Measurements from ENCODE around the gene MYO18A.

Gene MYO18A

GRCh38 chr17:29115961-29116803 is 64.0 kb downstream of the MYO18A start:
- peak in 1 of 2 donors; percentile 58 for DNase-seq (ENCODE audit: low spot score in 2 of 2)
- Mint-ChIP-seq H3K27ac (no peak overlapping the region), H3K36me3 (peaks cover 65% of the 10 kb centered on the region), H3K4me3 (no peak overlapping the region), H3K9me3 (no peaks in the 10 kb centered on the region), H3K4me1 (peaks cover 13% of the 10 kb centered on the region)
- ATAC-seq = peak; percentile 32

GRCh38 chr17:29115435-29115834 is 64.8 kb downstream of the MYO18A start:
- H3K4me1 Mint-ChIP-seq = peaks cover 13% of the 10 kb centered on the region
- no peak overlapping the region for H3K4me3 Mint-ChIP-seq
- ATAC-seq (no peak), DNase-seq (ENCODE audit: low spot score in 2 of 2) (no peak)
- H3K27ac Mint-ChIP-seq = peak overlapping the region; percentile 59
- no peaks in the 10 kb centered on the region for H3K9me3 Mint-ChIP-seq
- H3K36me3 Mint-ChIP-seq = peaks cover 62% of the 10 kb centered on the region

DNA sequence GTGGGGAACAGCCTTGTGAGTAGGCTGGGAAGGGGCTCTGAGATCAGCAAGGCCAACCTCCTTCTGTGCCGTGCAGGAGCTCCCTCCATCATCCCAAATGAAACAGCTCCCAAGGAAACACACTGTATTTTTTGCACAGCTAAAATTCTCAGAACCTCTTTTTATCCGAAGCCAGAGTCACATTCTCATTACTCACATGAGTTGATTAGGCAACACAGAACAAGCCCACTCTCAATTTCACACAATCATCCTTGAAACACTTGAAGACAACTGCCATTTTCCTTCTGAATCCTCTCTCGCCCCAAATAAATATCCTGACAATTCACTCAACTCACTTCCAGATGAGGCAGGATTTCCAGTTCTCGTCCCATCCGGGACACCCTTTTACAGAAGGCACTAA is 66.1 kb downstream of the MYO18A start:
- DNase-seq (ENCODE audit: low spot score in 2 of 2) = no peak
- no peak for ATAC-seq
- H3K36me3 Mint-ChIP-seq = peaks cover 56% of the 10 kb centered on the region
- peaks cover 13% of the 10 kb centered on the region for H3K4me1 Mint-ChIP-seq
- no peaks in the 10 kb centered on the region for H3K9me3 Mint-ChIP-seq
- H3K4me3 Mint-ChIP-seq = no peak overlapping the region
- H3K27ac Mint-ChIP-seq = peak overlapping the region; percentile 59

GRCh38 chr17:29113334-29113733 is 66.9 kb downstream of the MYO18A start:
- Mint-ChIP-seq H3K36me3 (peaks cover 56% of the 10 kb centered on the region), H3K27ac (no peak overlapping the region), H3K4me3 (no peak overlapping the region), H3K4me1 (peaks cover 13% of the 10 kb centered on the region), H3K9me3 (no peaks in the 10 kb centered on the region)
- no peak for DNase-seq (ENCODE audit: low spot score in 2 of 2)
- no peak for ATAC-seq

DNA sequence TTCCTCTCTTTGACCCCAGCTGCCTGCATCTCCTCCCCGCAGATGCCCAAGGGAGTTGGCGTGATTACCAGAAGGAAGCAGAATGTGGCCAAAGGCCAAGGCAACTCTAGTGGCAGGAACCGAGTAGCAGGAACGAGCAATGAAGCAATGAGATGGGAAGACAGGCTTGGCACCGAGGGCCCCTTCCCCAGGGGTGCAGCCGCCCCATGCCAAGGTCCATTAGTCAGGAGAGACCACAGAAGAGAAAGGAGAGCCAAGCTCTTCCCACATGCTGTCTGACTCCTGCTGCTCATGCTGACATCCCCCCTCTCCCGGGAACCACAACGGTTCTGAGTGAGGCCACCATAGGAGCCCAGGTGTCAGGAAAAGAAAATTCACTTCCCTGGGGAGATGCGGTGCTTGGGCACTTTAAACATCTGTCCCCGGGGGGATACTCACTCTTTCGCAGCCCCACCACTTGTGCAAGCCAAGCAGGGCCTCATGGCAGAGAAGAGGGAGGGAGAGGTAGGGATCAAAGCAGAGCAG is 67.4 kb downstream of the MYO18A start:
- no peak for ATAC-seq
- Mint-ChIP-seq H3K4me3 (no peak overlapping the region), H3K27ac (no peak overlapping the region), H3K4me1 (peaks cover 13% of the 10 kb centered on the region), H3K9me3 (no peaks in the 10 kb centered on the region), H3K36me3 (peaks cover 60% of the 10 kb centered on the region)
- DNase-seq (ENCODE audit: low spot score in 2 of 2) = no peak

- DNase-seq (ENCODE audit: low spot score in 2 of 2) = peak; percentile 67 to 88
Measured at GRCh38 chr17:29111816-29112499, 68.2 kb downstream of the MYO18A start.

DNA sequence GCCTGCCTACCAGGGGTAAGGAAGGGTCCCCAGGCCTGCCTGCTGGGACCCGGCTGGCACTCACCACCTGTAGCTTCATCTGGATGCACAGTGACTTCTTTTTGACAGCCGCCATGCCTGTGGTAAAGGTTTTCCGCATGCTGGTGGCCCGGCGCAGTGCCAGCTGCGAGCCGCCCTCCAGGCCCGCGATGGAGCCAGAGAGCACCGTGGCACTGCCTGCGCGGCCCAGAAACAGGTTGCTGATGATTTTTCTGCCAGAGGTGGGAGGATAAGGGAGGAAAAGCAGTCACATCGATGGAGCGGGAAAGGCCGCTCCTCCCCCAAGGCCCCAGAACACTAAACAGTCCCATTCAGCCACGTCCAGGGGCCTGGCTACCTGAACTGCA is 69.8 kb downstream of the MYO18A start:
- Mint-ChIP-seq H3K9me3 (no peaks in the 10 kb centered on the region), H3K27ac (no peak overlapping the region), H3K4me3 (no peak overlapping the region), H3K36me3 (peaks cover 76% of the 10 kb centered on the region), H3K4me1 (peaks cover 8% of the 10 kb centered on the region)
- DNase-seq (ENCODE audit: low spot score in 2 of 2) (no peak), ATAC-seq (no peak)

More at GRCh38 chr17:29111816-29112499, 68.2 kb downstream of the MYO18A start:
- peak; percentile 77 for ATAC-seq
- Mint-ChIP-seq H3K27ac (no peak overlapping the region), H3K9me3 (no peaks in the 10 kb centered on the region), H3K4me3 (no peak overlapping the region), H3K36me3 (peaks cover 66% of the 10 kb centered on the region), H3K4me1 (peaks cover 10% of the 10 kb centered on the region)

- Mint-ChIP-seq H3K4me3 (no peak overlapping the region), H3K27ac (peak overlapping the region; percentile 69), H3K36me3 (peaks cover 76% of the 10 kb centered on the region), H3K9me3 (no peaks in the 10 kb centered on the region), H3K4me1 (peaks cover 11% of the 10 kb centered on the region)
- ATAC-seq (no peak), DNase-seq (ENCODE audit: low spot score in 2 of 2) (no peak)
Measured at GRCh38 chr17:29109477-29110371, 70.5 kb downstream of the MYO18A start.

DNA sequence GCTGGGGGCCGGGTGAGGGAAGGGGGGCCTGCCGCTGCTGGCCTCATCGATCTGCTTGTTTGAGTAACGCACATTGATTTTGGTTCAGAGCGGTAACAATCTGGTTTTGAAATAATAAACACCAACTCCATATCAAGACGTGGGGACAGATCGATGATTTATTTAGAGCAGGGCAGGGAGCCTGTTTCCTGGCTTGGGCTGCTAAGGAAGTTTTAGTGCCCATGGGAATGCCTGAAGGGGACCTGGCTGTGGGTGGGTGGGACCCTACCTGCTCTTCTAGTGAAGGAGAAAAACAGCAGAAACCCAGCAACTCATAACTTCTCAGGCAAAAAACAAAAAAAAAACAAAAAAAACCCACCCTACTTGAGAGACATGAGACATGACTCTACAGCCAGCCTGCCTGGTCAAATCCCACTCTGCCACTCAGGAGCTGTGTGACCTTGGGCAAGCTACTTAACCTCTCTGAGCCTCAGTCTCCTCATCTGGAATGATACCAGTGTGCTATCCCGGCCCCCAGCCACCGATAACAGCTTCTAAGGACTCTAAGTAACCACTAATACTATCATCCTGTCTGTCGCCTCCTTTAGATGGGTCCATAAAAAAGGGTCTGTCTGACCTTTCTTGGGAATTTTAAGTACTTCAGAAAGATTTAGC is 71.2 kb downstream of the MYO18A start:
- peak overlapping the region; percentile 69 for H3K27ac Mint-ChIP-seq
- no peak for ATAC-seq
- peaks cover 11% of the 10 kb centered on the region for H3K4me1 Mint-ChIP-seq
- no peak for DNase-seq (ENCODE audit: low spot score in 2 of 2)
- H3K4me3 Mint-ChIP-seq = no peak overlapping the region
- peaks cover 76% of the 10 kb centered on the region for H3K36me3 Mint-ChIP-seq
- no peaks in the 10 kb centered on the region for H3K9me3 Mint-ChIP-seq

DNA sequence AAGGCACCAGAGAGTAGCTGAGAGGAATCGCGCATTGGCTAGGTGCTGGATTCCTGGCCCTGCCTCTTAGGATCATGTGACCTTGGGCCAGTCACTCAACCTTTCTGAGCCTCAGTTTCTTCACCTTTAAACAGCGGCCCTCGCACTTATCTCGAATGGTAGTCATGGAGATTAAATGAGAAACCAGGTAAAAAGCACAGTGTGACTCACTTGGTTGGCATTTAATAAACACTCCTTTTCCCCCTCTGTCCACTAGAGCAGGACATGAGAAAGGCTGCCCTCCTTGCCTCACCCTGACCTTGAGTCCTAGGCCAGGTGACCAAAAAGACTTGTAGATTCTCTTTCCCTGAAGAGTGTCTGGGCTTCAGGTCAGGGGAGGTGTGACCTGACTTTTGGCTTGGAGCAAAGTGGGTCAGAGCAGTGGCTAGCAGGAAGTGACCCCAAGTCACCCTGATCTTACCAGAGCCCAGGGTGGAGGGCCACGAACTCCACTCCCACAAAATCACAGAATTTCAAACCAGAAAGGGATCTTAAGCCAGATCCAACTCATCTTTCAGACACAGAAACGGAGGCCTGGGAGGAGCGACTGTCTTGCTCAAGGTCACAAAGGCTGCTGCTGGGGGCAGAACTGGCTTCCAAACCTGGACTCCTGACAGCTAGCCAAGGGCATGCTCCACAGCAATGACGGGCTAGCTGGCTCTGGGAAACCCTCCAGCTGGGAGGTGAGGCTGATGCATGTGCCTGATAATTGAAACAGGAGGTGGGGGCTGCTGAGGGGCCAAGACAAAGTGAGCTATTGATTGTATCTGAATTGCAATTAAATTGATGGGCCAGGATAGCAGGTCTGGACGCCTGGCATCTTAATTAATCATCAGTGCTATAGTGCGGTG is 72.0 kb downstream of the MYO18A start:
- DNase-seq (ENCODE audit: low spot score in 2 of 2) = no peak
- peaks cover 11% of the 10 kb centered on the region for H3K4me1 Mint-ChIP-seq
- no peak overlapping the region for H3K4me3 Mint-ChIP-seq
- no peak for ATAC-seq
- H3K9me3 Mint-ChIP-seq = no peaks in the 10 kb centered on the region
- H3K27ac Mint-ChIP-seq = peak overlapping the region; percentile 45
- peaks cover 84% of the 10 kb centered on the region for H3K36me3 Mint-ChIP-seq

- peaks cover 84% of the 10 kb centered on the region for H3K36me3 Mint-ChIP-seq
- H3K27ac Mint-ChIP-seq = no peak overlapping the region
Measured at GRCh38 chr17:29107084-29107483, 73.1 kb downstream of the MYO18A start.

GRCh38 chr17:29103341-29103740 is 76.9 kb downstream of the MYO18A start:
- no peaks in the 10 kb centered on the region for H3K9me3 Mint-ChIP-seq
- no peak overlapping the region for H3K4me3 Mint-ChIP-seq
- DNase-seq (ENCODE audit: low spot score in 2 of 2) (no peak), ATAC-seq (no peak)
- H3K36me3 Mint-ChIP-seq = peaks cover 72% of the 10 kb centered on the region
- peaks cover 19% of the 10 kb centered on the region for H3K4me1 Mint-ChIP-seq
- H3K27ac Mint-ChIP-seq = peak overlapping the region; percentile 83

More at GRCh38 chr17:29107084-29107483, 73.1 kb downstream of the MYO18A start:
- Mint-ChIP-seq H3K4me1 (peaks cover 17% of the 10 kb centered on the region), H3K9me3 (no peaks in the 10 kb centered on the region), H3K4me3 (no peak overlapping the region)
- DNase-seq (ENCODE audit: low spot score in 2 of 2) (no peak), ATAC-seq (no peak)

DNA sequence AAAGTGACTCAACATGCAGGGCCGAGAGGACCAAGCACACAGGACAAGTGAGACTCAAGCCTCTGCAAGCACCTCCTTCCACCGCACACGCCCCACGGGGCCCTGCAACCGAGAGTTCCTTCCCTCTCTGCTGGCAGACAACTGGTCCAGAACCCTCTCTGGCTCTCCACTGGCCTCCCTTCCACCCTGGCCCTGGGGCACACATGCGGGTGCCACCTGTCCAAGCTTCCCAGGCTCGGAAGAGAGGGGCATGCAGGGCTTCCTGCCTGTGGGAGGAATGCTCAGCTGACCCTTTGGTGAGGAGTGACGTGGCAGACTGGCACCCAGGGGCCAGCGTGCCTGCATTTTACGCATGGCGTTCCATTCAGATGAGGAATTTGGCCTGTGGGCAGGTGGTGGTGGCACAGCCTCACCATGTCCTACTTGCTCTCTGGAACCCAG is 77.4 kb downstream of the MYO18A start:
- DNase-seq (ENCODE audit: low spot score in 2 of 2) = no peak
- no peak for ATAC-seq
- H3K4me3 Mint-ChIP-seq = no peak overlapping the region
- peak overlapping the region; percentile 83 for H3K27ac Mint-ChIP-seq
- H3K36me3 Mint-ChIP-seq = peaks cover 72% of the 10 kb centered on the region
- peaks cover 19% of the 10 kb centered on the region for H3K4me1 Mint-ChIP-seq
- no peaks in the 10 kb centered on the region for H3K9me3 Mint-ChIP-seq

DNA sequence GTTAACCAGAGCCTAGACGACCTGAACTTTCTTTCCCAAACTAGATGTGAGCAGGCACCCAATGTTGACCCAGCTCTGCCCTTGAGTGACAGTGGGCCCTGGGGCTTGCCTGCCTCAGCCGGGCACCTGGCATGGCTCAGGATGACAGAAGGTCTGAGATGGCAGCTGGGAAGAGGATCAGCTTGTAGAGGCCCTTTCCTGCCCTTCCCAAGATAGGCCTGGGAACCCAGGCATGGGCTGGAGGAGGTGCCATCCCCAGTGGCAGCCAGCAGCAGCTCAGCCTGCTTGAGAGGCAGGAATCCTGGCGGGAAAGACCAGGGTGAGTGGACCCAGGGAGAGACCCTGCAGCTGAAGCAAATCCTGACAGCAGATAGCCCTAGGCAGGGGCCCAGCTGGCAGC is 78.2 kb downstream of the MYO18A start:
- Mint-ChIP-seq H3K27ac (peak overlapping the region; percentile 83), H3K36me3 (peaks cover 68% of the 10 kb centered on the region), H3K4me3 (no peak overlapping the region), H3K4me1 (peaks cover 19% of the 10 kb centered on the region), H3K9me3 (no peaks in the 10 kb centered on the region)
- no peak for ATAC-seq
- DNase-seq (ENCODE audit: low spot score in 2 of 2) = no peak

Data from stimulated activated effector memory CD8-positive, alpha-beta T cell treated with anti-CD3 and anti-CD28 coated beads, Interleukin-12 subunit alpha, Interleukin-12 subunit beta, amount 100 ng/mL, for 72 hours (primary cell).